ENCODE results near the gene ZNF609. TPM values are rescaled to one million over a fixed set of nuclear protein-coding genes. Genes with fewer than 3 reads are reported as not detected.

Gene ZNF609
- total RNA-seq, 4 donors from 2014 or later = 38.7 to 50.6 (median 43.9) TPM

- TF ChIP-seq EP300 (IDR thresholded peaks at IDR 0.05) = no peak
- TF ChIP-seq, protein P1, sequence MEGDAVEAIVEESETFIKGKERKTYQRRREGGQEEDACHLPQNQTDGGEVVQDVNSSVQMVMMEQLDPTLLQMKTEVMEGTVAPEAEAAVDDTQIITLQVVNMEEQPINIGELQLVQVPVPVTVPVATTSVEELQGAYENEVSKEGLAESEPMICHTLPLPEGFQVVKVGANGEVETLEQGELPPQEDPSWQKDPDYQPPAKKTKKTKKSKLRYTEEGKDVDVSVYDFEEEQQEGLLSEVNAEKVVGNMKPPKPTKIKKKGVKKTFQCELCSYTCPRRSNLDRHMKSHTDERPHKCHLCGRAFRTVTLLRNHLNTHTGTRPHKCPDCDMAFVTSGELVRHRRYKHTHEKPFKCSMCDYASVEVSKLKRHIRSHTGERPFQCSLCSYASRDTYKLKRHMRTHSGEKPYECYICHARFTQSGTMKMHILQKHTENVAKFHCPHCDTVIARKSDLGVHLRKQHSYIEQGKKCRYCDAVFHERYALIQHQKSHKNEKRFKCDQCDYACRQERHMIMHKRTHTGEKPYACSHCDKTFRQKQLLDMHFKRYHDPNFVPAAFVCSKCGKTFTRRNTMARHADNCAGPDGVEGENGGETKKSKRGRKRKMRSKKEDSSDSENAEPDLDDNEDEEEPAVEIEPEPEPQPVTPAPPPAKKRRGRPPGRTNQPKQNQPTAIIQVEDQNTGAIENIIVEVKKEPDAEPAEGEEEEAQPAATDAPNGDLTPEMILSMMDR (IDR thresholded peaks at IDR 0.05) = no peak
- TF ChIP-seq POLR2A (IDR thresholded peaks at IDR 0.05) = no peak
- no peak for TF ChIP-seq POLR2AphosphoS5 (IDR thresholded peaks at IDR 0.05)
- Histone ChIP-seq H3K4me3 (no peak overlapping the region), H3K27me3 (no peaks in the 10 kb centered on the region), H3K4me1 (peaks cover 5 to 95% (median 65%) of the 10 kb centered on the region in 3 donors), H3K36me3 (peaks cover 0 to 57% of the 10 kb centered on the region in 2 donors), H3K9me3 (no peaks in the 10 kb centered on the region), H3K27ac (peak overlapping the region; percentile 77 to 93 (median 84))
- WGBS, 2 donors (ENCODE audit: low coverage in 1 of 2) = 53 to 100% methylated on average over 1 to 3 of the region's 9 CpGs
- no peak for ATAC-seq
Measured at GRCh38 chr15:64691896-64692565, 231.7 kb downstream of the ZNF609 start.

- Histone ChIP-seq H3K27ac (peak overlapping the region; percentile 77 to 93 (median 84)), H3K36me3 (peaks cover 0 to 46% of the 10 kb centered on the region in 2 donors), H3K9me3 (no peaks in the 10 kb centered on the region), H3K27me3 (no peaks in the 10 kb centered on the region), H3K4me1 (peaks cover 10 to 95% (median 64%) of the 10 kb centered on the region in 3 donors), H3K4me3 (no peak overlapping the region)
- TF ChIP-seq POLR2A (IDR thresholded peaks at IDR 0.05) = no peak
- TF ChIP-seq POLR2AphosphoS5 (IDR thresholded peaks at IDR 0.05) = peak; percentile 89
- TF ChIP-seq EP300 (IDR thresholded peaks at IDR 0.05) = no peak
- TF ChIP-seq, protein P1 (IDR thresholded peaks at IDR 0.05) = peak in 1 of 4 experiments; percentile 10
- peak; percentile 95 for ATAC-seq
- WGBS, 2 donors (ENCODE audit: low coverage in 1 of 2) = 5 to 7% methylated on average over 5 of the region's 5 CpGs
Measured at GRCh38 chr15:64693134-64693533, 232.8 kb downstream of the ZNF609 start.

GRCh38 chr15:64694816-64695215, 234.4 kb downstream of the ZNF609 start:
- no peaks in the 10 kb centered on the region for H3K9me3 ChIP-seq
- no peak overlapping the region for H3K4me3 ChIP-seq
- H3K27ac ChIP-seq = peak overlapping the region in 3 of 4 donors; percentile 78 to 93 (median 89)
- TF ChIP-seq EP300 (IDR thresholded peaks at IDR 0.05) = no peak
- TF ChIP-seq POLR2AphosphoS5 (IDR thresholded peaks at IDR 0.05) = no peak
- TF ChIP-seq, protein P1 (IDR thresholded peaks at IDR 0.05) = no peak
- no peak for TF ChIP-seq POLR2A (IDR thresholded peaks at IDR 0.05)
- no peaks in the 10 kb centered on the region for H3K27me3 ChIP-seq
- peaks cover 0 to 30% of the 10 kb centered on the region in 2 donors for H3K36me3 ChIP-seq
- no peak for ATAC-seq
- peaks cover 21 to 100% (median 78%) of the 10 kb centered on the region in 3 donors for H3K4me1 ChIP-seq
- 61 to 63% methylated on average over 2 of the region's 2 CpGs for WGBS, 2 donors (ENCODE audit: low coverage in 1 of 2)

DNA sequence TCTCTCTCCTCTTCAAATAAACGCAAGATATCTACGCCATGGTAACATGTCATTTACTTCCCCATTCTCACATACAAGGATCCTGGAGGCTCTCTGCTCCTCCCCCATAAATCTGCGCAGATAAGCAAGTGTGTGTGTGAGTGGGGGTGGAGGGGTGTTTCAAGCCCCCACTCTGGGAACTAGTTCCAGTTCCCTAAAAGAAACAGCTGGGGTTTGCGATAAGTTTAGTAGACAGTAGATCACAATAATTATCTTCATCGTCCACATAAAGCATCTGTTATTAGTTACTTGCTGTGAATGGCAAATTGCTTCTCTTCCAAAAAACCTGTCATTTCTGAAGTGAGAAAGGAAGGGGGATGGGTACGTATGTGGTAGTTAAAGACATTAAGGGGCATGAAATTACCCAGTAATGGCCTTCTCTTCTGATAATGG, 235.2 kb downstream of the ZNF609 start:
- H3K36me3 ChIP-seq = peaks cover 0 to 22% of the 10 kb centered on the region in 2 donors
- TF ChIP-seq EP300 (IDR thresholded peaks at IDR 0.05) (no peak), POLR2AphosphoS5 (IDR thresholded peaks at IDR 0.05) (no peak), POLR2A (IDR thresholded peaks at IDR 0.05) (no peak)
- TF ChIP-seq, protein P1 (IDR thresholded peaks at IDR 0.05) = no peak
- no peak for ATAC-seq
- H3K9me3 ChIP-seq = no peaks in the 10 kb centered on the region
- 28 to 40% methylated on average over 6 of the region's 6 CpGs for WGBS, 2 donors (ENCODE audit: low coverage in 1 of 2)
- peaks cover 27 to 100% (median 84%) of the 10 kb centered on the region in 3 donors for H3K4me1 ChIP-seq
- peak overlapping the region; percentile 31 to 93 (median 84) for H3K27ac ChIP-seq
- H3K27me3 ChIP-seq = no peaks in the 10 kb centered on the region
- no peak overlapping the region for H3K4me3 ChIP-seq

GRCh38 chr15:64696481-64696880, 236.1 kb downstream of the ZNF609 start:
- WGBS, 2 donors (ENCODE audit: low coverage in 1 of 2) = 48 to 62% methylated on average over 3 of the region's 3 CpGs
- Histone ChIP-seq H3K36me3 (peaks cover 0 to 18% of the 10 kb centered on the region in 2 donors), H3K4me3 (no peak overlapping the region), H3K27ac (peak overlapping the region in 3 of 4 donors; percentile 78 to 93 (median 89)), H3K4me1 (peaks cover 34 to 100% (median 84%) of the 10 kb centered on the region in 3 donors), H3K9me3 (no peaks in the 10 kb centered on the region), H3K27me3 (no peaks in the 10 kb centered on the region)
- TF ChIP-seq, protein P1 (IDR thresholded peaks at IDR 0.05) = no peak
- TF ChIP-seq EP300 (IDR thresholded peaks at IDR 0.05) (no peak), POLR2A (IDR thresholded peaks at IDR 0.05) (no peak), POLR2AphosphoS5 (IDR thresholded peaks at IDR 0.05) (no peak)
- no peak for ATAC-seq

All from gastroesophageal sphincter (tissue), 4 donors.